Smooth muscle cell (in vitro differentiated cells): ENCODE results near the gene SEMA7A. TPM values are rescaled to one million over a fixed set of nuclear protein-coding genes. Genes with fewer than 3 reads are reported as not detected.

Source experiments
- DNase-seq: peaks from one replicate; lab custom pipeline; 2025; ENCODE audit not compliant: unreplicated experiment; lab: John Stamatoyannopoulos, UW
- H2AFZ ChIP-seq: fragments of 200-600 bp; sonication (generic); 2 replicates; pipeline ENCODE4 v1.6.0; 2016; ENCODE audit warnings: antibody characterized with exemption, low read depth, mild to moderate bottlenecking
- H3F3A ChIP-seq: fragments of 200-600 bp; sonication (generic); 2 replicates; pipeline ENCODE4 v1.6.0; 2017; ENCODE audit warnings: antibody characterized with exemption, low read depth
- H3K27ac ChIP-seq: fragments of 200-600 bp; sonication (generic); 2 replicates; pipeline ENCODE4 v1.5.1; 2016; ENCODE audit warnings: low read depth, mild to moderate bottlenecking
- H3K27me3 ChIP-seq: fragments of 200-600 bp; sonication (generic); 2 replicates; pipeline ENCODE4 v1.6.1; 2016; ENCODE audit warnings: low read depth, mild to moderate bottlenecking
- H3K36me3 ChIP-seq: fragments of 200-600 bp; sonication (generic); 2 replicates; pipeline ENCODE4 v1.5.1; 2016; ENCODE audit warnings: low read depth
- H3K4me1 ChIP-seq: fragments of 200-600 bp; sonication (generic); 2 replicates; pipeline ENCODE4 v1.5.1; 2016; ENCODE audit warnings: low read depth
- H3K4me2 ChIP-seq: fragments of 200-600 bp; sonication (generic); 2 replicates; pipeline ENCODE4 v1.6.0; 2016; ENCODE audit warnings: mild to moderate bottlenecking
- H3K4me3 ChIP-seq: fragments of 200-600 bp; sonication (generic); 2 replicates; pipeline ENCODE4 v1.5.1; 2016; ENCODE audit warnings: mild to moderate bottlenecking
- H3K79me2 ChIP-seq: fragments of 200-600 bp; sonication (generic); 2 replicates; pipeline ENCODE4 v1.6.0; 2016; ENCODE audit warnings: low read depth, mild to moderate bottlenecking
- H3K9ac ChIP-seq: fragments of 200-600 bp; sonication (generic); 2 replicates; pipeline ENCODE4 v1.6.0; 2016; ENCODE audit warnings: low read depth
- H3K9me3 ChIP-seq: fragments of 200-600 bp; sonication (generic); replicated peaks from 2 replicates; pipeline ENCODE4 v1.5.1; 2016; ENCODE audit warnings: low read depth
- H4K20me1 ChIP-seq: fragments of 200-600 bp; sonication (generic); 2 replicates; pipeline ENCODE4 v1.6.0; 2016; ENCODE audit warnings: low read depth
- CTCF ChIP-seq: fragments of 200-600 bp; sonication (generic); IDR thresholded peaks from 2 replicates; pipeline ENCODE4 v1.5.1; 2017; ENCODE audit warnings: borderline replicate concordance, mild to moderate bottlenecking, antibody characterized with exemption; ENCODE audit not compliant: insufficient read depth, poor library complexity, severe bottlenecking
- WGBS: methylation state at CpG from one replicate; pipeline ENCODE4 v1.1.7; 2016; ENCODE audit warnings: low lambda C conversion rate; 5-methylcytosine and 5-hydroxymethylcytosine counted together
- polyA plus RNA-seq: library from polyadenylated mRNA; unstranded; fragments of >200 nt; fragmentation: Nextera tagmentation; extraction: Ambion mirVana; gene quantifications from 2 replicates; pipeline ENCODE4 v1.2.1, GENCODE V29; 2016
- total RNA-seq: library from RNA; depleted of rRNA; stranded (reverse); fragments of >200 nt; gene quantifications from 2 replicates; pipeline ENCODE4 v1.2.3, GENCODE V29; 2014

SEMA7A gene
- total and polyA plus RNA-seq, 2 experiments from 2014 or later: 9.3 to 44.5 TPM

- Histone ChIP-seq H3K27me3 (no peaks in the 10 kb centered on the region), H3F3A (no peaks in the 10 kb centered on the region), H3K36me3 (no peaks in the 10 kb centered on the region), H4K20me1 (no peaks in the 10 kb centered on the region), H3K9me3 (no peaks in the 10 kb centered on the region), H2AFZ (no peak overlapping the region), H3K27ac (peak overlapping the region; percentile 94), H3K79me2 (no peaks in the 10 kb centered on the region), H3K4me2 (no peak overlapping the region), H3K4me1 (peaks cover 7% of the 10 kb centered on the region), H3K4me3 (no peak overlapping the region), H3K9ac (peak overlapping the region; percentile 80)
- no peak for TF ChIP-seq CTCF
- 63% methylated on average over 10 of the region's 12 CpGs for WGBS
- DNase-seq: no peak
These were observed 53.2 kb downstream of the SEMA7A start for GRCh38 chr15:74380361-74381189.

GRCh38 chr15:74378848-74379247 lies 54.9 kb downstream of the SEMA7A start:
- Histone ChIP-seq H3K79me2 (no peaks in the 10 kb centered on the region), H3K36me3 (no peaks in the 10 kb centered on the region), H3K4me3 (no peak overlapping the region), H3F3A (no peaks in the 10 kb centered on the region), H3K4me2 (peak overlapping the region; percentile 53), H3K27me3 (no peaks in the 10 kb centered on the region), H3K9me3 (no peaks in the 10 kb centered on the region), H2AFZ (no peak overlapping the region), H3K4me1 (no peaks in the 10 kb centered on the region), H3K9ac (peak overlapping the region; percentile 84), H3K27ac (peak overlapping the region; percentile 94), H4K20me1 (no peaks in the 10 kb centered on the region)
- no peak for DNase-seq
- 21% methylated on average over 9 of the region's 9 CpGs for WGBS
- no peak for TF ChIP-seq CTCF

- Histone ChIP-seq H3K4me3 (no peak overlapping the region), H3K9ac (peak overlapping the region; percentile 84), H3K27ac (peak overlapping the region; percentile 94)
These were observed 55.7 kb downstream of the SEMA7A start for GRCh38 chr15:74377831-74378766.

More at GRCh38 chr15:74377831-74378766, 55.7 kb downstream of the SEMA7A start:
- Histone ChIP-seq H3K79me2 (no peaks in the 10 kb centered on the region), H3K27me3 (no peaks in the 10 kb centered on the region), H3K4me2 (peak overlapping the region; percentile 53), H3F3A (no peaks in the 10 kb centered on the region), H2AFZ (no peak overlapping the region), H4K20me1 (no peaks in the 10 kb centered on the region), H3K9me3 (no peaks in the 10 kb centered on the region), H3K36me3 (no peaks in the 10 kb centered on the region), H3K4me1 (no peaks in the 10 kb centered on the region)
- no peak for DNase-seq
- WGBS: 84% methylated on average over 15 of the region's 15 CpGs
- no peak for TF ChIP-seq CTCF
